VCaP (cell line): Measurements from ENCODE around the gene TRPV5.

Source experiments
- H3K27ac ChIP-seq: fragments of 450-650 bp; 2 replicates; pipeline ENCODE4 v1.5.1; 2017
- TF ChIP-seq, protein P1 (sequence below): fragments of 450-650 bp; conservative IDR thresholded peaks from 2 replicates; pipeline ENCODE4 v1.5.1; 2017; ENCODE audit warnings: mild to moderate bottlenecking, moderate library complexity

Gene TRPV5

DNA sequence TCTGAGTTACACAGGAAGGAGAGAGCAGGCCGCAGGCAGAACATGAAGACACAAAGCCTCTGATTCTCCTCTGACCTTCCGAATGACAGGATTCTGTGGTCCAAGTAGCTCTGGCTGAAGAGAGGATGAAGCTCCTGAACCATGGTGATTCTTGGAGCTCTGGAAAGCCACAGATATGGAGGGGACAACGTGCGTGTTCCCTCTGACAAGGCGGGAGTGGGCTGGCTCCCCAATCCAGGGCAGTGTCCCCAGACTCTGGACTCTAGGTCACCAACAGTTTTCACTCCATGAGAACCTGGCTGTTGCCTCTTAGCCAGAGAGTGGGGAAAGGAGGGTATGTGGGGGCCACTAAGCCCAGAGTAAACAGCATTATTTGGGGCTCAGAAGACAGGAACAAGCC, 40.6 kb downstream of the TRPV5 start:
- TF ChIP-seq, protein P1, sequence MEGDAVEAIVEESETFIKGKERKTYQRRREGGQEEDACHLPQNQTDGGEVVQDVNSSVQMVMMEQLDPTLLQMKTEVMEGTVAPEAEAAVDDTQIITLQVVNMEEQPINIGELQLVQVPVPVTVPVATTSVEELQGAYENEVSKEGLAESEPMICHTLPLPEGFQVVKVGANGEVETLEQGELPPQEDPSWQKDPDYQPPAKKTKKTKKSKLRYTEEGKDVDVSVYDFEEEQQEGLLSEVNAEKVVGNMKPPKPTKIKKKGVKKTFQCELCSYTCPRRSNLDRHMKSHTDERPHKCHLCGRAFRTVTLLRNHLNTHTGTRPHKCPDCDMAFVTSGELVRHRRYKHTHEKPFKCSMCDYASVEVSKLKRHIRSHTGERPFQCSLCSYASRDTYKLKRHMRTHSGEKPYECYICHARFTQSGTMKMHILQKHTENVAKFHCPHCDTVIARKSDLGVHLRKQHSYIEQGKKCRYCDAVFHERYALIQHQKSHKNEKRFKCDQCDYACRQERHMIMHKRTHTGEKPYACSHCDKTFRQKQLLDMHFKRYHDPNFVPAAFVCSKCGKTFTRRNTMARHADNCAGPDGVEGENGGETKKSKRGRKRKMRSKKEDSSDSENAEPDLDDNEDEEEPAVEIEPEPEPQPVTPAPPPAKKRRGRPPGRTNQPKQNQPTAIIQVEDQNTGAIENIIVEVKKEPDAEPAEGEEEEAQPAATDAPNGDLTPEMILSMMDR, result no peak

DNA sequence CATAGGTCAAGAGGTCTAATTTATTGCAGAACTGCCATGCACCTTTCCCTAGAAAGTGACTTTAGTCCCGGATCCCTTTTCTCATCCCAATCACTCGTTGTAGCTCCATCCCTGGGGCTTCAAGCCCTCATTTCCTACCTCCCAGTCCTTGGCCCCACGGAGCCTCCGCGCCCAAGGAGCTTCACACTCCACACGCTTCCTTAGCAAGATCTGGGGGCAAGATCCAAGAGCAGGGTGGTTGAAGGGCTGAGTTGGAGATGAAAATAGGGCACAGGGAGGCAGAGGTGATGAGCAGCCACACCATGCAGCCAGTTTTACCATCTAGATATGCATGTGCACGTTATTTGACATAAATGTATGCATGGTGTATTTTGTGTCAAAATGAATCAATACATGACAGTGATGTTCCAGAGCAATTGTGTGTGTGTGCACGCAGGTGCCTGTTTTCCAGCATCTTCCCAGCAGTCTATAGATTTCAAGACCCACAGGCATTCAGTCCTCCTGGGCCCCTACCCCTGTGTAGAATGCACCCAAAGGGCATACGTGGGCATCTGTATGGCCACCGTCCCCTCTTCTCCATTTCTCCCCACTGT, 42.0 kb downstream of the TRPV5 start:
- TF ChIP-seq, protein P1, result no peak
- peak overlapping the region; percentile 97; the same call in 1 of the 2 replicates for H3K27ac ChIP-seq

More for the DNA sequence above, 40.6 kb downstream of the TRPV5 start:
- peak overlapping the region; percentile 97 for H3K27ac ChIP-seq

DNA sequence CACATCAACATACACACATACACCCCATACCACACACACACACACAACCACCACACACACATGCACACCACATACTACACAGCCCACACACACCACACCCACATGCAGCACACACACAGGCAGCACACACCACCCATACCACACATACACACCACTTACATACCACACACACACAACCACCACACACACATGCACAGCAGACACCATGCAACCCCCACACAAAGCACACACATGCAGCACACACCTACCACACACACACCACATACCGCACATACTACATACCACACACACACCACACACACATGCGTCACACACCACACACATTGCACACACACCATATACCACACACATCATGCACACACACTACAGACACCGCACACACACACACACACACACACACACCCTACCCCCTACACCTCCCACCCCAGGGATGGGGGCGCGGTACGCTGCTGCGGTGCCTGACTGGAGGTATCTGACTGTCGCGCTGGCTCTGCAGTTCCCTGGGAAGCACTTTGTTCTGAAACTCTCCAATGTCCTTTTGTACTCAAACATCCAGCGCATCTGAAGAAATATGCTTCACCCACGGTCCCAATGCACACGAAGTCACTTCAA, 42.6 kb downstream of the TRPV5 start:
- peak overlapping the region; percentile 23; the same call in 1 of the 2 replicates for H3K27ac ChIP-seq
- TF ChIP-seq, protein P1, result no peak

DNA sequence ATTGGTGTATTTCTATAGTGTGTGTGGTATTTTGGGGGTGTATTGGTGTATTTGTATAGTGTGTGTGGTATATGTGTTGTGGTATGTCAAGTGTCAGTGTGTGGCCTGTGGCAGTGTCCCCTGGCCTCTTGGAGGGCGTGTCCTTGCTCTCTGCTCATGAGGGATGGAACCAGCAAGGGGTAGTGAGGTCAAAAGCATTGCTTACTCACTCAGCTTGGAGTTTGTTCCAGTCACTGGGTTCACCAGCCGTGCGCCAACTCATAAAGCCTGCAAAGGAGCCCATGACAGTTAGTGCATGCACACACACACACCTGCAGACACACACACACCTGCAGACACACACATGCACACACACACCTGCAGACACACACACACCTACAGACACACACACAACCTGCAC, 43.7 kb downstream of the TRPV5 start:
- TF ChIP-seq, protein P1, result no peak
- no peak overlapping the region for H3K27ac ChIP-seq

DNA sequence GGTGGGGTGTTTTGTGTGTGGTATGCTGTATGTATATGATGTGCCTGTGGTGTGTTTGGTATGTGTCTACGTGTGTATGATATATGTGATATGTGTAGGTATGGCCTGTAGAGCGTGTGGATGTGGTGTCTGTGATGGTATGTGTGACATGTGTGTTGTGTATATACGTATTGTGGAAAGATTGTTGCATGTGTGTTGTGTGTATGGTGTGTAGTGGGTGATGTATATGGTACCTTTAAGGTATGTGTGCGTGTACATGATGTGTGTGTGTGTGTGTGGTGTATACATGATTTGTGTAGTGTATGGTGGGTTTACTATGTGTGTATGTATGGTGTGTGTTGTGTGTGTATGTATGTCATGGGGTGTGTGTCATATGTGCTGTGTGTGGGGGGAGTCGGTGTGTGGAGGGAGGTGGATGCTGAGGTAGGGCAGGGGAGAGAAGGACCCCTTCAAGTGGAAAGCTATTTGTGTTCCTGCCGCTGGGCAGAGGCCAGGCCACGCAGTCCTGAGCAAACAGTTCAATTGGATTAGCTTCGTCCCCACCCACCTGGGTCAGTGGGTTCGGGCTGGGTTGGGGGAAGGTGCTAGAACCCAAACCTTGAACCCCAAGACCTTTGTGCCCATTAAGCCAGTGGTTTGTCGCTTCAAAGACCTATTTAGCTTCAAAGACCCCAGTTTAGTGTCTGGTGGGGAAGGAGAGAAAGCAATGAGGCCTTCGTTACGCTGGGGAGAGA, 46.1 kb downstream of the TRPV5 start:
- H3K27ac ChIP-seq, result no peak overlapping the region; the same call in 1 of the 2 replicates
- TF ChIP-seq, protein P1, result no peak

DNA sequence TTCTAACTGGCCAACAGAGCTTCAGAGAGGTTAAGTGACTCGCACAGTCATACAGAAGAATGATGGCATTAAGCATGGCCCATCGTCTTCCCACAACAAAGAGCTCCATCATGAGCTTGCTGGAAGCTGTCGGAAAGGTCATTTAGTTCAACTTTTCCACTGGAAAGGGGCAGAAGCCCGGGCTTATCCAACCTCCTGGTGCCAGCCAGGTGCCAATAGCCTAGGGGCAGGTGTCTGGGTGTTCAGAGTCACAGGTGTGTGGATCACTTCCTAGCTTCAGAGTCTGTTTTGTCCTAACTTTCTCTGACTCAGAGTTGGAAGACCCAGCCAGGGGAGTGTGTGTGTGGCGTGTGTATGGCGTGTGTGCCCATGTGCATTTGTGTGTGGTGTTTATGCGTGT, 46.7 kb downstream of the TRPV5 start:
- TF ChIP-seq, protein P1, result no peak

More for the DNA sequence above, 46.7 kb downstream of the TRPV5 start:
- peak overlapping the region; percentile 84 for H3K27ac ChIP-seq
